Dedifferentiated amniotic fluid mesenchymal stem cell (primary cell): ENCODE results near the gene PTPRH.

Source experiments
- DNase-seq: peaks from one replicate; pipeline ENCODE4 v3.0.0-alpha.2; 2016; ENCODE audit errors: extremely low spot score

The PTPRH gene

DNA sequence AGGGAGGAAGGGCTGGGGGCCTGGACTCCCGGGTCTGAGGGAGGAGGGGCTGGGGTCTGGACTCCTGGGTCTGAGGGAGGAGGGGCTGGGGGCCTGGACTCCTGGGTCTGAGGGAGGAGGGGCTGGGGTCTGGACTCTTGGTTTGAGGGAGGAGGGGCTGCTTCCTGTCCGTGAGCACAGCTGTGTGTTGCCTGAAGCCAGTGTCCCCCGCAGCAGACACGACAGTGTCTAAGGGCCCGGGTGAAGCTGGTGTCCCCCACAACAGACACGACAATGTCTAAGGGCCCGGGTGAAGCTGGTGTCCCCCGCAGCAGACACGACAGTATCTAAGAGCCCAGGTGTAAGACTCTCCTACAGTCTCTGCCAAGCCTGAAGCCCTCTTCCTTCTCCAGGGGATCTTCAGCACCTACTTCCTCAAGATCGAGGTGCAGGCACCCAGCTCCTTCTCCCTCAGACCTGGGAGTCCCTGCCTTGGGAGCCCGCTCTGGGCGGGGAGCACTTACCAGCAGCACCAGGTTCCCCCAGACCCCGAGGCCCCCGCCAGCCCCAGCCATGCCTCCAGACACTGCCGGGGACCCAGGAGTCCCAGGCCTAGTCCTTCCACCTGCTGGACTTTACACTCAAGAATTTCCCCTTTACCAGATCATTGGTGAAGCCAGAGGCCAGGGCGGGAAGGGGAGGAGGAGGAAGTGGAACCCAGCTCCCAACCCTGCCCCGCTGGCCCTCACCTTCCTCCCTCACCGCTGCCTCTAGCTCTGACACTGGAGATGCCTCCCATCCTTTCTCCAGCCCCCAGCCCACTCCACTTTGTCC is at the start of gene PTPRH:
Gene PTPRH (minus strand): TSS at position 622 of the 813 bp plus-strand sequence. CDS start 68 bp downstream, at position 554.
- no peak for DNase-seq

GRCh38 chr19:55258476-55258827 is 49.2 kb upstream of the PTPRH start:
- no peak for DNase-seq

- DNase-seq = no peak
Measured at GRCh38 chr19:55257461-55258420, 48.4 kb upstream of the PTPRH start.

DNA sequence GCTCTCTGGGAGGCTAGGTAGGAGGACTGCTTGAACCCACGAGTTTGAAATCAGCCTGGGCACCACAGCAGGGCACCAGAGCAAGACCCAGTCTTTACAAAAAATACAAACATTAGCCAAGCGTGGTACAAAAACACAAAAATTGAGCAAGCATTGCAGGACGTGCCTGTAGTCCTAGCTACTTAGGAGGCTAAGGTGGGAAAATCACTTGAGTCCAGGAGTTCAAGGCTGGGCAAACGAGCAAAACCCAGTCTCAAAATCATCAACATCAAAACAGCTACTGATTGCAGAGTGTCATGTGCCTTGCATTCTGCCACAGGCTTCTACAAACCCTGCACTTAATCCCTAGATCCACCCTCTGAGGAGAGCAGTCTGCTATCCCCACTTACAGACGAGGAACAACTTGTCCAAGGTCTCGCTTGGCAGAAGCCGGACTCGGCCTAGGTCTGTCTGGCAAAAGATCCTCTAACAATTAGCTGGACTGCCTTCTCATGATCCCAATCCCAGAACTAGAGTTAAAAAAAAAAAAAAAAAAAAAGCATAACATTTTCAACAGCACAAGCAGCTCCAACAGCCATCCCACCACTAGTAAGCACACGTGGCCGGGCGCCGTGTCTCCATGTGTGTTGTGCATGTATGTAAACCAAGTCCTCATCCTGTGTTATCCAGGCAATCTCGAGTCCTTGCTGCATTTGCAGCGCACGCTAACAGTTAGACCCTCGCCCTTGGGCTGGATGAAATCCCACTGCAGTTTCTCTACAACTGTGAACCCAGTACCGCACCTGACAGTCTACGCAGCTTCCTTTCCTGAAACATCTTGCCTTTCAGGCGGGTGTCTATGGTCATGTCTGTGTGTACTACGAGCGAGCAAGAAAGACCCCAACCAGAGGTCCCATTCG is 47.5 kb upstream of the PTPRH start:
- DNase-seq = no peak

DNA sequence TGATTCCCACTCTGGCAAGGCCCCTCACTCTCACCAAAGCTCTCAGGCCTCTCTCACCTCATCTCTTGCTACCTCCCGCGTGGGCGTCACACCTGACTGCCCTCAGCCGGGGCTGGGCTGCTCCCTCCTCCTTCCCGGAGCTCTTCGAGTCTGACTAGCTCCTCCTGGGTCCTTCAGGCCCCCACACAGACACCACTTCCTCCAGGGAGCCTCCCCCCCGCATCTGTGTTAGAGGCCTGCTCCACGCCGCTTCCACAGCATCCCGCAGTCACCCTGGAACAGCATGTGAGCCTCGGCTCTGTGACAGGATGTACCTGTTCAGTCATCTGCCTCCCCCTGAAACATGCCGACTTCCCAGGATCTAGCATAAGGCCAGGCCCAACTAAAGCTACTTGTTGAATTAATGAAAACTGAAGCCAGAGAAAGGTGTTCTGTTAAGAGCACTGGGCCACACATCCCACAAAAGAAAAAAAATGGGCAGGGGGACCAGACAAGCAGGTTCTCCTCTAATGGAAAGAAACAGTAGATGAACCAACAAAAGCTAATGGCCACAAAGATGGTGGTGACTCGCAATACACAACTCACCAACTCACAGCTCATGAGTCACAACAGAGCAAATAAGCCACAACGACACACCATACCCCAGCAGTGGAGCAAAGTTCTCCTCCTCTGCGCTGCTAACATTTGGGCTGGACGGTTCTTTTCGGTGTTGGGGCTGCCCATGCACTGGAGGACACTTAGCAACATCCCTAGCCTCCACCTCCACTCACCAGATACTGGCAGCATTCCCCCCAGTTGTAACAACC is 46.5 kb upstream of the PTPRH start:
- no peak for DNase-seq

DNA sequence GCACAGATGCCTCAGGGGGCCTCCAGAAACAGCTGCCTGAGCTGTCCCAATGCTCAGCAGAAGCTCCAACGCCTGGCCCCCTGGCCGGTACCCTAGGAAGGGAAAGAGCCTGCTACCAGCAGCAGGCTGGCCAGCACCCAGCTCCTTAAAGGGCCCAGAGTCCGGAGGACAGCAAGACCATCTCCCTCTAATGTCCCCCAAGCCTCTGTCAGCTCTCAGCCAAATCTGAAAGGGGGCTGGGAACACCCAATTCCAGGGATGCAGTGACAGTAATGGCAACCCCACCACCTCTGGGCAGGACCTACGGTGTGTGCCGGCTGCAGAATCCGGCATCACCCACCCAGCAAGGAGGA is 45.3 kb upstream of the PTPRH start:
- no peak for DNase-seq

- no peak for DNase-seq
Measured at GRCh38 chr19:55253842-55254624, 44.7 kb upstream of the PTPRH start.

- DNase-seq = no peak
Measured at GRCh38 chr19:55252760-55253663, 43.7 kb upstream of the PTPRH start.

DNA sequence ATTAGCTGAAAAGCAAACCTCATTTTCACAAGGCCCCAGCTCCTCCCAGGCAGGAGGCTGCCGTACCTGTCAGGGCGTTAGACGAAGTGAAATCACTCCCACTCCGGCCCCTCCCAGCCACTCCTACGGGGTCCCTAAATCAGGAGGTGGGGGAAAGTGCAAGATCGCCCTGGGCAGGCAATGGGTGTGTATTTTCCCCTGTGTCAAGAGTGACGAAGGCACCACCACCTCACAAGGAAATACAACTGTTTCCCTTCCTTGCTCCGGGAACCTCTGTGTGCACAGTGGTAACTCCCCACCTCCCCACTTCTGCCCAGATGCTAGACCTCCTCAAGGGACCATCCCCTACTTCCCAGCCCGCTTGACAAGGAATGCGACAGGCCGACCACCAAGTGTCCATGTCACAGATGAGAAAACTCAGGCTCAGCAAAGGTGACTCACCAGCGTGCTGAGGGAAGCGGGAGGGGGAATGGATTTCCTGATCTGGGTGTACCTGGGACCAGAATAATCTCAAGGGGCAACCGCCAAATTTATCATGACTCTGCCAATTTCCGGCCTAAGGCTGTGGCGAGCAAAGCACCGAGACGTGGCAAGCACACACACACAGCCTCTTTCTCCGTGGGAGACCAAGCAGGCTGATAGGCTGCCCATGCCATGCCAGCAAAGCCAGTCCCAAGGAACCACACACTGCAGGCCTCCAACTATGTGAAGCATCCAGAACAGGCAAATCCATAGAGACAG is 42.2 kb upstream of the PTPRH start:
- DNase-seq = no peak

GRCh38 chr19:55250262-55251036 is 41.1 kb upstream of the PTPRH start:
- DNase-seq = no peak

- DNase-seq = no peak
Measured at GRCh38 chr19:55249841-55250240, 40.5 kb upstream of the PTPRH start.

GRCh38 chr19:55248704-55249103 is 39.4 kb upstream of the PTPRH start:
- no peak for DNase-seq

DNA sequence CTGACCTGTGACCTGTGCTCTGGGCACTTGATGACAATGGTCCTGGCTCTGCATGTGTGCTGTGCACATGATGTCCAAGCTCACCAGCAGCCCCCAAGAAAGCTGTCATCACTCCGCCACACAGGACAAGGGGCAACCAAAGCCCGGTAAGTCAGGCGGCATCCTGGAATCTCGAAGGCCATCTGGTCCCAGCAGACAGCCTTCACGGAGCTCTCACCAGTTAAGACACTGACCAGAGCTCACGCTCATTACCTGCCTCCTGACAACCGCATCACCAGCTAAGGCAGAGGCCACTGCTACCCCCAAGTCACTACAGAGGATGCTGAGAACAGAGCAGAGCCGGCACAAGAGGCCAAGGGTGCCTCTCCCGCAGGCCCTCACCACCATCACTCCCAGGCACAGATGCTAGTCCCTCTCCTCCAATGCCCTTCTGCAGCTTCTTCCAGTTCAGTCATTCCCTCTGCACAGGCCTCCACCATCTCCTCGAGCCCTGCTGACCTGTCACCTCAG is 38.9 kb upstream of the PTPRH start:
- no peak for DNase-seq

DNA sequence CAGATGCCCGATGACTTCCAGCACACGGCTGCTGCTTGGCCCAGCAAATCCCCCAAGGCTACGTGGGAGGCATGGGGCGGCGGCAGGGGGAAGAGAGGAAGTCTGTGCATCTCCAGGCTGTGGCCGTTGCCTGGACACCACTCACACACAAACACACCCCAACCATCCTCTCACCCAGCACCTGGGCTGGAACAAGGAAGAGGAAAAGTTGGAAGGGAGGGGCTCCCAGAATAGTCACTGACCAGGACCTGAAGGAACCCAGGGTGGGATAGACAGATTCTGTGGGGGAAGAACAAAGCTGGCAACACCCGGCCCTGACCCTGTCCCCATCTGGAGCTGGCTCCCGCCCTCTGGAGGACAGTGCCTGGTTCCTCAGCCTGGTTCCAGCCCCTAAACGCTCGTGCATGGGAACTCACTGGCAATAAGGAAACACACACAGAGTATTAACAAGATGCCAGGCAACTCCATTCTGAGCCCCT is 38.4 kb upstream of the PTPRH start:
- no peak for DNase-seq

DNA sequence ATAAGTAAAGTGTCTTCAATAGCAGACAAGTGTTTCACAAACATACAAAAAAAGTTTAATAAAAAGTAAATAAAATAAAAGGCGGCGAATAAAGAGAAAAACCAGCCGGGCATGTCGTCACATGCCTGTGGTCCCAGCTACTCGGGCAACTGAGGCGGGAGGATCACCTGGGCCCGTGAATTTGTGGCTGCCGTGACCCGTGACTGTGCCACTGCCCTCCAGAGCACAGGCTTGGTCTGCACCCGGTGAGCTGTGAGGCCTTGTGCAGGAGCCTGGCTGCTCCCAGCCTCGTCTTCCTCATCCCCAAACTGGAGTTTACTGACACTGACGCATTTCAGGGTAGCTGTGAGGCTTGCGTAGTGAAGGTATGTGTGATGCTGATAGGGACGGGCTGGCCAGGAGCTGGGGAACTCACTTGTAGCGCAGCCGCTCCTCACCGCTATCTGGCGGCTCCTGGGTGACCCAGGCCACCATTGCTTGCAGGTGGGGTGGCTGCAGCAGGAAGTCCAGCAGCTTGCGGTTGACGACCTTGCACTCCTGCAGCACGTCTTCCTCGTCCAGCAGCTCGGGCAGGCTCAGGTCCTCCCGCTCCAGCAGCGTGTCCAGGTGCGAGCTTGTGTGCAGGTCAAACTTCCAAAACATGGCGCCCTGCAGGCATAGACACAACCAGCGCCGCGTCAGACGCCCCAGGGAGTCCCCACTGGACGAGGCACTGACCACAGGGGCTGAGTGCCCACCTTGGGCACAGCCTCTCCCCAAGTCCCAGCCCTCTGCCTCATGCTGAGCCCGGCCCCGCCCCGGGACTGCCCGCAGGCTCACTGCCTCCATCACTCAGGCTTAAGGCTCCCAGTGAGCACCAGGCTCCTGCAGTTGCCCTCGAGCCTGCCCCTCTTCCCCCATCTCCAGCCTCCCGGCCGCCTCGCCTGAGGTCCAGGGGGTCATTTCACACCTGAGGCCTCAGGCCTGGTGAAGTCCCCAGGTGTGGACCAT is 37.5 kb upstream of the PTPRH start:
- no peak for DNase-seq
